ENCODE measurements around the gene PROSER2.

PROSER2 gene

GRCh38 chr10:11796474-11796873 lies 26.7 kb upstream of the PROSER2 start:
- peaks cover 5% of the 10 kb centered on the region for H3K36me3 Mint-ChIP-seq
- H3K9me3 Mint-ChIP-seq = no peaks in the 10 kb centered on the region
- no peaks in the 10 kb centered on the region for H3K4me1 Mint-ChIP-seq
- DNase-seq (ENCODE audit: low spot score in 2 of 2) (no peak), ATAC-seq (no peak)
- H3K27ac Mint-ChIP-seq = no peak overlapping the region
- H3K4me3 Mint-ChIP-seq = no peak overlapping the region

- Mint-ChIP-seq H3K4me3 (no peak overlapping the region), H3K27ac (no peak overlapping the region)
Measured at GRCh38 chr10:11797281-11797680, 25.9 kb upstream of the PROSER2 start.

GRCh38 chr10:11797847-11798633 lies 25.1 kb upstream of the PROSER2 start:
- Mint-ChIP-seq H3K9me3 (no peaks in the 10 kb centered on the region), H3K36me3 (peaks cover 5% of the 10 kb centered on the region), H3K4me1 (no peaks in the 10 kb centered on the region), H3K27ac (no peak overlapping the region), H3K4me3 (no peak overlapping the region)
- no peak for DNase-seq (ENCODE audit: low spot score in 2 of 2)
- no peak for ATAC-seq

More at GRCh38 chr10:11797281-11797680, 25.9 kb upstream of the PROSER2 start:
- Mint-ChIP-seq H3K9me3 (no peaks in the 10 kb centered on the region), H3K4me1 (no peaks in the 10 kb centered on the region), H3K36me3 (peaks cover 5% of the 10 kb centered on the region)
- DNase-seq (ENCODE audit: low spot score in 2 of 2) (no peak), ATAC-seq (no peak)

- no peaks in the 10 kb centered on the region for H3K4me1 Mint-ChIP-seq
- H3K27ac Mint-ChIP-seq = no peak overlapping the region
- H3K9me3 Mint-ChIP-seq = no peaks in the 10 kb centered on the region
- no peak for DNase-seq (ENCODE audit: low spot score in 2 of 2)
- no peak for ATAC-seq
- no peak overlapping the region for H3K4me3 Mint-ChIP-seq
- H3K36me3 Mint-ChIP-seq = peaks cover 5% of the 10 kb centered on the region
Measured at GRCh38 chr10:11798845-11799735, 24.1 kb upstream of the PROSER2 start.

- H3K36me3 Mint-ChIP-seq = peaks cover 5% of the 10 kb centered on the region
- ATAC-seq = no peak
- no peak overlapping the region for H3K27ac Mint-ChIP-seq
- no peaks in the 10 kb centered on the region for H3K4me1 Mint-ChIP-seq
- no peak for DNase-seq (ENCODE audit: low spot score in 2 of 2)
- H3K9me3 Mint-ChIP-seq = no peaks in the 10 kb centered on the region
- H3K4me3 Mint-ChIP-seq = no peak overlapping the region
Measured at GRCh38 chr10:11799736-11800080, 23.4 kb upstream of the PROSER2 start.

- ATAC-seq (no peak), DNase-seq (ENCODE audit: low spot score in 2 of 2) (no peak)
- Mint-ChIP-seq H3K4me1 (no peaks in the 10 kb centered on the region), H3K27ac (no peak overlapping the region), H3K4me3 (no peak overlapping the region), H3K9me3 (no peaks in the 10 kb centered on the region), H3K36me3 (no peaks in the 10 kb centered on the region)
Measured at GRCh38 chr10:11804336-11804735, 18.8 kb upstream of the PROSER2 start.

GRCh38 chr10:11805792-11806191 lies 17.4 kb upstream of the PROSER2 start:
- ATAC-seq = no peak
- DNase-seq (ENCODE audit: low spot score in 2 of 2) = no peak
- Mint-ChIP-seq H3K9me3 (no peaks in the 10 kb centered on the region), H3K4me1 (no peaks in the 10 kb centered on the region), H3K36me3 (no peaks in the 10 kb centered on the region), H3K4me3 (no peak overlapping the region), H3K27ac (no peak overlapping the region)

- H3K4me1 Mint-ChIP-seq = no peaks in the 10 kb centered on the region
- H3K4me3 Mint-ChIP-seq = no peak overlapping the region
- no peaks in the 10 kb centered on the region for H3K9me3 Mint-ChIP-seq
- H3K27ac Mint-ChIP-seq = no peak overlapping the region
- H3K36me3 Mint-ChIP-seq = no peaks in the 10 kb centered on the region
- ATAC-seq (no peak), DNase-seq (ENCODE audit: low spot score in 2 of 2) (no peak)
Measured at GRCh38 chr10:11806706-11807105, 16.4 kb upstream of the PROSER2 start.

GRCh38 chr10:11808808-11809207 lies 14.3 kb upstream of the PROSER2 start:
- ATAC-seq (no peak), DNase-seq (ENCODE audit: low spot score in 2 of 2) (no peak)
- no peaks in the 10 kb centered on the region for H3K4me1 Mint-ChIP-seq
- no peaks in the 10 kb centered on the region for H3K36me3 Mint-ChIP-seq
- H3K9me3 Mint-ChIP-seq = no peaks in the 10 kb centered on the region
- H3K27ac Mint-ChIP-seq = no peak overlapping the region
- no peak overlapping the region for H3K4me3 Mint-ChIP-seq

GRCh38 chr10:11810313-11810766 lies 12.8 kb upstream of the PROSER2 start:
- ATAC-seq (no peak), DNase-seq (ENCODE audit: low spot score in 2 of 2) (no peak)
- no peak overlapping the region for H3K27ac Mint-ChIP-seq
- H3K4me3 Mint-ChIP-seq = no peak overlapping the region
- H3K36me3 Mint-ChIP-seq = no peaks in the 10 kb centered on the region
- no peaks in the 10 kb centered on the region for H3K9me3 Mint-ChIP-seq
- H3K4me1 Mint-ChIP-seq = no peaks in the 10 kb centered on the region

GRCh38 chr10:11810973-11811372 lies 12.2 kb upstream of the PROSER2 start:
- ATAC-seq (no peak), DNase-seq (ENCODE audit: low spot score in 2 of 2) (no peak)
- H3K4me3 Mint-ChIP-seq = no peak overlapping the region
- H3K4me1 Mint-ChIP-seq = no peaks in the 10 kb centered on the region
- H3K9me3 Mint-ChIP-seq = no peaks in the 10 kb centered on the region
- no peaks in the 10 kb centered on the region for H3K36me3 Mint-ChIP-seq
- no peak overlapping the region for H3K27ac Mint-ChIP-seq

- Mint-ChIP-seq H3K4me1 (no peaks in the 10 kb centered on the region), H3K36me3 (no peaks in the 10 kb centered on the region), H3K27ac (no peak overlapping the region), H3K4me3 (no peak overlapping the region), H3K9me3 (no peaks in the 10 kb centered on the region)
- ATAC-seq (no peak), DNase-seq (ENCODE audit: low spot score in 2 of 2) (no peak)
Measured at GRCh38 chr10:11813177-11813576, 10.0 kb upstream of the PROSER2 start.

- no peak for DNase-seq (ENCODE audit: low spot score in 2 of 2)
- Mint-ChIP-seq H3K27ac (no peak overlapping the region), H3K4me1 (no peaks in the 10 kb centered on the region), H3K9me3 (no peaks in the 10 kb centered on the region), H3K36me3 (no peaks in the 10 kb centered on the region), H3K4me3 (no peak overlapping the region)
- ATAC-seq = no peak
Measured at GRCh38 chr10:11813855-11814567, 9.1 kb upstream of the PROSER2 start.

- ATAC-seq (no peak), DNase-seq (ENCODE audit: low spot score in 2 of 2) (no peak)
- Mint-ChIP-seq H3K27ac (no peak overlapping the region), H3K36me3 (no peaks in the 10 kb centered on the region), H3K4me1 (peaks cover 8% of the 10 kb centered on the region), H3K9me3 (no peaks in the 10 kb centered on the region), H3K4me3 (no peak overlapping the region)
Measured at GRCh38 chr10:11819027-11819426, 4.1 kb upstream of the PROSER2 start.

GRCh38 chr10:11822026-11822756 lies 965 bp upstream of the PROSER2 start:
- no peak for DNase-seq (ENCODE audit: low spot score in 2 of 2)
- ATAC-seq = no peak
- H3K4me3 Mint-ChIP-seq = no peak overlapping the region
- peaks cover 8% of the 10 kb centered on the region for H3K4me1 Mint-ChIP-seq
- no peak overlapping the region for H3K27ac Mint-ChIP-seq
- no peaks in the 10 kb centered on the region for H3K9me3 Mint-ChIP-seq
- no peaks in the 10 kb centered on the region for H3K36me3 Mint-ChIP-seq
